SK-N-MC (cell line): ENCODE measurements around the gene PCDHA13.

Source experiments
- DNase-seq: peaks from one replicate; pipeline ENCODE4 v3.0.0-alpha.2; 2011; ENCODE audit warnings: low read depth, low spot score
- H3K27ac ChIP-seq: fragments of 200-600 bp; sonication (generic); 2 replicates; pipeline ENCODE4 v1.5.1; 2016; ENCODE audit warnings: mixed run types
- H3K36me3 ChIP-seq: fragments of 200-600 bp; sonication (generic); 2 replicates; pipeline ENCODE4 v1.6.1; 2017; ENCODE audit warnings: antibody characterized with exemption, low read length, mixed read lengths; ENCODE audit not compliant: insufficient read depth
- H3K4me3 ChIP-seq: fragments of 200-600 bp; sonication (generic); 2 replicates; pipeline ENCODE4 v1.5.1; 2016
- H3K9ac ChIP-seq: fragments of 200-600 bp; sonication (generic); 2 replicates; pipeline ENCODE4 v1.8.0; 2017; ENCODE audit warnings: mixed run types, mixed read lengths; ENCODE audit not compliant: insufficient read length
- H3K9me3 ChIP-seq: fragments of 200-600 bp; sonication (generic); 2 replicates; pipeline ENCODE4 v1.6.1; 2017; ENCODE audit warnings: low read depth, mild to moderate bottlenecking, antibody characterized with exemption, low read length, moderate library complexity, mixed read lengths
- EZH2 ChIP-seq: fragments of 200-600 bp; sonication (generic); IDR thresholded peaks from one replicate; pipeline ENCODE4 v1.6.1; 2017; ENCODE audit warnings: antibody characterized with exemption
- FOXP2 ChIP-seq: optimal IDR thresholded peaks from 2 replicates; pipeline ENCODE3; 2011; ENCODE audit warnings: mild to moderate bottlenecking, moderate library complexity; ENCODE audit not compliant: insufficient read depth; ENCODE audit errors: extremely low read length, control extremely low read depth
- POLR2AphosphoS5 ChIP-seq: IDR thresholded peaks from 2 replicates; pipeline ENCODE4 v1.6.1; 2012; ENCODE audit warnings: mild to moderate bottlenecking, low read depth, low read length, borderline replicate concordance

PCDHA13 gene

GRCh38 chr5:140855772-140856674 is 25.9 kb upstream of the PCDHA13 start, which contains the start of gene PCDHA10:
TSS of gene PCDHA10 (plus strand) at chr5:140855897. CDS start at chr5:140856049, 152 bp downstream.
- TF ChIP-seq POLR2AphosphoS5 (no peak), FOXP2 (no peak), EZH2 (no peak)
- Histone ChIP-seq H3K27ac (no peak within 1 kb of the TSS), H3K9ac (no peak within 1 kb of the TSS), H3K9me3 (no peaks in the 10 kb centered on the region), H3K4me3 (no peak within 1 kb of the TSS), H3K36me3 (no peaks in the 10 kb centered on the region)
- DNase-seq = peak; percentile 56

GRCh38 chr5:140857177-140857986 is 24.5 kb upstream of the PCDHA13 start:
- TF ChIP-seq EZH2 = no peak
- no peak for TF ChIP-seq POLR2AphosphoS5
- TF ChIP-seq FOXP2 = no peak
- no peak overlapping the region for H3K9ac ChIP-seq
- H3K27ac ChIP-seq = no peak overlapping the region
- no peaks in the 10 kb centered on the region for H3K36me3 ChIP-seq
- H3K9me3 ChIP-seq = no peaks in the 10 kb centered on the region
- H3K4me3 ChIP-seq = no peak overlapping the region
- DNase-seq = no peak

DNA sequence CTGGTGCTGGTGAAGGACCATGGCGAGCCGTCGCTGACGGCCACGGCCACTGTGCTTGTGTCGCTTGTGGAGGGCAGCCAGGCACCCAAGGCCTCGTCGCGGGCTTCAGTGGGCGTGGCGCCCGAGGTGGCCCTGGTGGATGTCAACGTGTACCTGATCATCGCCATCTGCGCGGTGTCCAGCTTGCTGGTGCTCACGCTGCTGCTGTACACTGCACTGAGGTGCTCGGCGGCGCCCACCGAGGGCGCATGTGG is 24.0 kb upstream of the PCDHA13 start:
- H3K9me3 ChIP-seq = no peaks in the 10 kb centered on the region
- DNase-seq = no peak
- TF ChIP-seq POLR2AphosphoS5 = no peak
- no peak for TF ChIP-seq FOXP2
- no peak for TF ChIP-seq EZH2
- H3K27ac ChIP-seq = no peak overlapping the region
- H3K9ac ChIP-seq = no peak overlapping the region
- H3K36me3 ChIP-seq = no peaks in the 10 kb centered on the region
- H3K4me3 ChIP-seq = no peak overlapping the region

DNA sequence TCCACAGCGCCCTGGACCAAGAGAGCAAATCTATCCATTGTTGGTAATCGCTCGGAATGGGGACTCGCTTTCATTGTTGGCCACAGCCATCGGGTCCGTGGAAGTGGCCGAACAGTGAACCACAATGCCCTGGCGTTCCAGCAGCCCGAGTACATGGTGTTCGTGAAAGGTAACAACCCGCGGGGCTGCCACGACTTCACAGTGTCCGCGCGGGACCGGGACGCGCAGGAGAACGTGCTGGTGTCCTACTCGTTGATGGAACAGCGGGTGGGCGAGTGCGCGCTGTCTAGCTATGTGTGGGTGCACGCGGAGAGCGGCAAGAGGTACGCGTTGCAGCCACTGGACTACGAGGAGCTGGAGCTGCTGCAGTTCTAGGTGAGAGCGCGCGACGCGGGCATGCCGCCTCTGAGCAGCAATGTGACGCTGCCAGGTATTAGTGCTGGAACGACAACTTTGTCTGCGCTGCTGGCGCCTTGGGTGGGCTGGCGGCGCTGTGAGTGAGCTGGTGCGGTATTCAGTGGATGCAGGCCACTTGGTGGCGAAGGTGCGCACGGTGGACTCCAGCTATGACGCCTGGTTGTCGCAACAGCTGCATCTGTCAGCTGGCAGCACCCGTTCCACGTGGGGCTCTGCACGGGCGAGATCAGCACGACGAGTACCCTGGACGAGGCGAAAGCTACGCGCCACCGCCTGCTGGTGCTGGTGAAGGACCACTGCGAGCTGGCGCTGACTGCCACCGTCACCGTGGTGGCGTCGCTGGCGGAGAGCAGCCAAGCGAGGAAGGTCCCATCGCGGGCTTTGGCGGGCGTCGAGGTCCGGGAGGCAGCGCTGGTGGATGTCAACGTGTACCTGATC is 19.3 kb upstream of the PCDHA13 start:
- no peaks in the 10 kb centered on the region for H3K36me3 ChIP-seq
- H3K9me3 ChIP-seq = no peaks in the 10 kb centered on the region
- DNase-seq = no peak
- TF ChIP-seq POLR2AphosphoS5 (no peak), FOXP2 (no peak), EZH2 (no peak)
- no peak overlapping the region for H3K9ac ChIP-seq
- H3K4me3 ChIP-seq = no peak overlapping the region
- H3K27ac ChIP-seq = no peak overlapping the region

GRCh38 chr5:140868721-140869554 is 13.0 kb upstream of the PCDHA13 start, which contains the start of gene PCDHA11:
TSS of gene PCDHA11 (plus strand) at chr5:140868957. CDS start at chr5:140869104, 147 bp downstream.
- no peak for TF ChIP-seq FOXP2
- Histone ChIP-seq H3K27ac (no peak within 1 kb of the TSS), H3K9me3 (no peaks in the 10 kb centered on the region), H3K36me3 (no peaks in the 10 kb centered on the region), H3K9ac (no peak within 1 kb of the TSS), H3K4me3 (no peak within 1 kb of the TSS)
- DNase-seq = no peak

GRCh38 chr5:140869555-140869886 is 12.4 kb upstream of the PCDHA13 start:
- DNase-seq = no peak
- H3K9ac ChIP-seq = no peak overlapping the region
- H3K4me3 ChIP-seq = no peak overlapping the region
- H3K9me3 ChIP-seq = no peaks in the 10 kb centered on the region
- H3K27ac ChIP-seq = no peak overlapping the region
- TF ChIP-seq EZH2 (no peak), POLR2AphosphoS5 (no peak), FOXP2 (no peak)
- H3K36me3 ChIP-seq = no peaks in the 10 kb centered on the region
